Memory B cell (primary cell): ENCODE data around the gene KLHL25.

Experiments used
- ATAC-seq: fragments of 150-1000 bp; cut with Tn5 transposase; 2 replicates; pipeline ENCODE4 v1.10.0; 2021; ENCODE audit warnings: low read depth, mild to moderate bottlenecking, moderate library complexity
- DNase-seq, 2 donors: peaks; one replicate each; pipeline ENCODE4 v3.0.0; 2022; ENCODE audit warnings: low spot score in 2 of 2
- H3K27ac Mint-ChIP-seq: one replicate; pipeline ENCODE4 v1.8.0; 2022; ENCODE audit warnings: mild to moderate bottlenecking, moderate library complexity, mixed read lengths
- H3K27me3 Mint-ChIP-seq: one replicate; pipeline ENCODE4 v1.8.0; 2022; ENCODE audit warnings: mixed read lengths
- H3K36me3 Mint-ChIP-seq: one replicate; pipeline ENCODE4 v1.8.0; 2022; ENCODE audit warnings: mild to moderate bottlenecking, mixed read lengths
- H3K4me1 Mint-ChIP-seq: one replicate; pipeline ENCODE4 v1.8.0; 2022; ENCODE audit warnings: mixed read lengths
- H3K4me3 Mint-ChIP-seq: one replicate; pipeline ENCODE4 v1.8.0; 2022; ENCODE audit warnings: mild to moderate bottlenecking, moderate library complexity, mixed read lengths
- H3K9me3 Mint-ChIP-seq: one replicate; pipeline ENCODE4 v1.8.0; 2022; ENCODE audit warnings: mixed read lengths

KLHL25 gene

DNA sequence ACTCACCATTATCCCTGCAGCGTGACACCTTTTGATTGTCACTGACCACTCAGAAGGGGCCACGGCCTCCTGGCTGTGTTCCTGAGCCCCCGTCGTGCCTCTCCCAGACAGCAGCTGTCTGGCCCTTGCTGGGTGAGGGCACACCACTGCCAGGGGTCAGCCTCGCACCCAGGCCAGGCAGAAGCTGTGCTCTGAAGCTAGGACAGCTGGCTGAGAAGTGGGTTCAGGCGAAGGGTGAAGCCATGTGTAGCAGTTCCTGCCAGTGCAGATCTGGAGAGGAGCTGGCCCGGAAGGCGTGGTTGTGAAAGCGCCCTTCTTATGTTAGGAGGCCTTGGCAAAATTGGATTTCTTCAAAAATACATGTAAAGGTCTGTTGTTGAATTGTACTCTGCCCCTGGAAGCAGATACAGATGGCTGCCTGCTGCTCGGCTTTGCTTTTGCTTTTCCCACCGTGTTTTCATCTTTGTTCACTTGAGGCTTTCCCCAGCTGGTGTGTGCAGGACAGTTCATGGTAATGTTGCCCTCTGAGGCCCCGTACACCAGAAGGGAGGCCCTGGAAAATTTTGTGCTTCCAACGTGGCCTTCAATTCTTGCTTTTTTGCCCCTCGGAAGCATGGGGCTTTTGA lies 49.1 kb downstream of the KLHL25 start:
- Mint-ChIP-seq H3K9me3 (no peaks in the 10 kb centered on the region), H3K27me3 (no peaks in the 10 kb centered on the region)

DNA sequence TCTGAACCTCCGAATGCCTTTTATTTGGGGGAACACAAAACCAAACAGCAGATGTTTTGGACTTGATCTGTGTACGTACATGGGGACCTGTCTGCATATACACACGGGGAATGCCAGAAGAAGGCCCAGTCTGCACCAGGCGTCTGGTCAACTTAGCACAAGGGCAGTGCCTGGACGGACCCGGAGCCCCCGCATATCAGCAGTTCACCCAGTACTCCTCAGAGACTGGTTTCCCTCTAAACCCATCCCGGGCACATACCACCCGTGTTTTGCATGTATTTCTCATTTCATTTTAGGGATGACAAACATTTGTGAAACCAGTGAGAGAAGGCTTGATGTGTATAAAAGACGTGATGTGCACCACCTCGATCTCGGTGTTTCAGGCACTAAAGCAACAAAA lies 49.7 kb downstream of the KLHL25 start:
- no peaks in the 10 kb centered on the region for H3K9me3 Mint-ChIP-seq
- ATAC-seq, result no peak

More for the DNA sequence above, 49.1 kb downstream of the KLHL25 start:
- Mint-ChIP-seq H3K4me3 (no peak overlapping the region), H3K36me3 (peaks cover 23% of the 10 kb centered on the region), H3K4me1 (peaks cover 2% of the 10 kb centered on the region), H3K27ac (no peak overlapping the region)
- ATAC-seq (no peak), DNase-seq (no peak)

DNA sequence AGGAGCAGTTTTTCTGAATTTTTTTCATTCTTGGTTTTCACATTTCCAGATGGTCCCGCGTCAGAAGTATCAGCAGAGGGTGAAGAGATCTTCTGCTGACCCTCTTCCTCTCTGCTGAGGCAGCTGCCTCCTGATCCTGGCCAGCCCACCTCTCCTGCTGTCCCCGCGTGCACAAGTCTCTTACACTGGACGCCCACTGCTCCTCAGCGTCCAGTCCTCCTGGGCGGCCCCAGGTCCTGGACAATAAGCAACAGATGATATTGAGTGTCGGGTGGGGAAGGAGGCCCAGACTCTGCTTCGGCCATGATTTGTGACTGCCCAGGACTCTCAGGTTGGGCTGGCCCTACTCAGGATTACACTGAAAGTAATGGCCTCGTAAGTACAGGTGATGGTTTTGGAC lies 50.1 kb downstream of the KLHL25 start:
- peaks cover 27% of the 10 kb centered on the region for H3K36me3 Mint-ChIP-seq

More for the DNA sequence above, 49.7 kb downstream of the KLHL25 start:
- Mint-ChIP-seq H3K4me3 (no peak overlapping the region), H3K27me3 (no peaks in the 10 kb centered on the region), H3K4me1 (no peaks in the 10 kb centered on the region), H3K36me3 (peaks cover 27% of the 10 kb centered on the region), H3K27ac (no peak overlapping the region)
- DNase-seq, result no peak

DNA sequence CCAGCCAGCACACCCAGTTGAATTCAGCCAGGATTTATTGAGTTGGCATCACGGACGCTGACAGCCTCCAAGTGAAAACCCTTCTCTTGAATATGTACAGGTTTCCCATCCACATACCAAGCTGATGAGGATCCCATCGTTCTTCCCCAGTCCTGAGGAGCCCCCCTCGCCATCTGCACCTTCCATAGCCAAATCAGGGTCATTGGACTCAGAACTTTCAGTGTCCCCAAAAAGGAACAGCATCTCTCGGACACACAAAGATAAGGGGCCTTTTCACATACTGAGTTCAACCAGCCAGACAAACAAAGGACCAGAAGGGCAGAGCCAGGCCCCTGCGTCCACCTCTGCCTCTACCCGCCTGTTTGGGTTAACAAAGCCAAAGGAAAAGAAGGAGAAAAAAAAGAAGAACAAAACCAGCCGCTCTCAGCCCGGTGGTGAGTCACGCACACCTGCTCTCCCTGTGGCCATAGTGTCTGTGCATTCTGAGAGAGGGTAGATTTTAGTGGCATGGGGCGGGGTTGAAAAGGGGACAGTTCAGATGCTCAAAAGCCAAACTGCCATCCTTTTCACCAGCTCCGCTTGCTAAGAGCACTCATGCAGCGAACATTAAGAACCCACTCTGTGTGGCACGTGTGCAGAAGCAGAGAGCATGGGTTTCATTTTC lies 51.2 kb downstream of the KLHL25 start:
- no peak for DNase-seq
- no peaks in the 10 kb centered on the region for H3K27me3 Mint-ChIP-seq
- H3K36me3 Mint-ChIP-seq, result peaks cover 28% of the 10 kb centered on the region
- no peak for ATAC-seq
- no peaks in the 10 kb centered on the region for H3K4me1 Mint-ChIP-seq
- H3K4me3 Mint-ChIP-seq, result no peak overlapping the region
- no peak overlapping the region for H3K27ac Mint-ChIP-seq
- no peaks in the 10 kb centered on the region for H3K9me3 Mint-ChIP-seq

More for the DNA sequence above, 50.1 kb downstream of the KLHL25 start:
- no peak overlapping the region for H3K27ac Mint-ChIP-seq
- no peaks in the 10 kb centered on the region for H3K27me3 Mint-ChIP-seq
- H3K4me1 Mint-ChIP-seq, result no peaks in the 10 kb centered on the region
- no peak overlapping the region for H3K4me3 Mint-ChIP-seq
- DNase-seq, result no peak
- ATAC-seq, result no peak
- H3K9me3 Mint-ChIP-seq, result no peaks in the 10 kb centered on the region

DNA sequence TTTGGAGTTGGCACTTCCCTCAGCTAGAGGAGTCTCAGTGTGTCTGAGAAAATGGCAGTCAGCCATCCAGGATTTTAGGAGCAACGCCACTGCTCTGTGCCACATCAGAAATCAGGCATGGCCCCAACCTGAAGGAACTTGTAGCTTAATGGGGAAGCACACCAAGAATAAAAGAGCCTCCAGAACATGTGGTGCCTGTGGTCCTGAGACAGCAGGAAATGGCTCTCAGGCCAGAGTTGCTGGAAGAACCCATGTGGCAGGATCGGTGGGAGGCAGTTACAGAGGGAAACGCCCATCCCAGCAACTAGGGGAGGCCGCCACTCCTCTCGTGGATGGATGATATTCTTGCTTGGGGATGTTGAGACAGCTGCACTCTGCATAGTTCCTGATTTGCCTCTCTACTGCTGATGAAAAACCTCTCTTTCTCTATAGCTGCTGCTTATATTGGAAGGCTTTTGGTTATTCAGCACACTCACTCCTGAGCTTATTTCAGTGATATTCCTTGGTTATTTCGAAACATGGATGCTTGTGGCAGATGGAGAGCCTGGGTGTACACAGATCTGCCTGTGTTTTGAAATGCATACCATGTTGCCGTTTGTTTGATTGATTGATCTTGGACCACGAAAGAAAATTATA lies 52.4 kb downstream of the KLHL25 start:
- Mint-ChIP-seq H3K36me3 (peaks cover 30% of the 10 kb centered on the region), H3K4me1 (no peaks in the 10 kb centered on the region), H3K9me3 (no peaks in the 10 kb centered on the region), H3K4me3 (no peak overlapping the region), H3K27me3 (no peaks in the 10 kb centered on the region), H3K27ac (peak overlapping the region; percentile 16)
- DNase-seq (no peak), ATAC-seq (no peak)

DNA sequence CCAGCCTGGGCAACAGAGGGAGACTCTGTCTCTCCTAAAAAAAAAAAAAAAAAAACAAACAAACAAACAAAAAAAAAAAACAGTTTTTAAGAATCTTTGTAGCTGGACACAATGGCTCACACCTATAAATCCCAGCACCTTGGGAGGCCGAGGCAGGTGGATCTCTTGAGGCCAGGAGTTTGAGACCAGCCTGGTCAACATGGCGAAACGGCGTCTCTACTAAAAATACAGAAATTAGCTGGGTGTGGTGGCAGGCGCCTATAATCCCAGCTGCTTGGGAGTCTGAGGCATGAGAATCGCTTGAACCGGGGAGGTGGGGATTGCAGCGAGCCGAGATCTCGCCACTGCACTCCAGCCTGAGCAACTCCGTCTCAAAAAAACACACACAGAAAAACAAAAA lies 53.1 kb downstream of the KLHL25 start:
- no peak for ATAC-seq
- Mint-ChIP-seq H3K27ac (no peak overlapping the region), H3K4me1 (no peaks in the 10 kb centered on the region), H3K36me3 (peaks cover 31% of the 10 kb centered on the region), H3K4me3 (no peak overlapping the region), H3K27me3 (no peaks in the 10 kb centered on the region), H3K9me3 (no peaks in the 10 kb centered on the region)
- no peak for DNase-seq

DNA sequence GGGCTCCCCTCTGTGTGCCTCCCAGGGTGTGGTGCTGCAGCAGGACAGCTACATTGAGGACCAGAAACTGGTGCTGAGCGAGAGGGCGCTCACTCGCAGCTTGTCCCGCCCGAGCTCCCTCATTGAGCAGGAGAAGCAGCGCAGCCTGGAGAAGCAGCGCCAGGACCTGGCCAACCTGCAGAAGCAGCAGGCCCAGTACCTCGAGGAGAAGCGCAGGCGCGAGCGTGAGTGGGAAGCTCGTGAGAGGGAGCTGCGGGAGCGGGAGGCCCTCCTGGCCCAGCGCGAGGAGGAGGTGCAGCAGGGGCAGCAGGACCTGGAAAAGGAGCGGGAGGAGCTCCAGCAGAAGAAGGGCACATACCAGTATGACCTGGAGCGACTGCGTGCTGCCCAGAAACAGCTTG lies 53.7 kb downstream of the KLHL25 start:
- DNase-seq (no peak), ATAC-seq (no peak)
- Mint-ChIP-seq H3K9me3 (no peaks in the 10 kb centered on the region), H3K4me3 (no peak overlapping the region), H3K4me1 (no peaks in the 10 kb centered on the region), H3K27me3 (no peaks in the 10 kb centered on the region), H3K36me3 (peaks cover 29% of the 10 kb centered on the region), H3K27ac (no peak overlapping the region)

DNA sequence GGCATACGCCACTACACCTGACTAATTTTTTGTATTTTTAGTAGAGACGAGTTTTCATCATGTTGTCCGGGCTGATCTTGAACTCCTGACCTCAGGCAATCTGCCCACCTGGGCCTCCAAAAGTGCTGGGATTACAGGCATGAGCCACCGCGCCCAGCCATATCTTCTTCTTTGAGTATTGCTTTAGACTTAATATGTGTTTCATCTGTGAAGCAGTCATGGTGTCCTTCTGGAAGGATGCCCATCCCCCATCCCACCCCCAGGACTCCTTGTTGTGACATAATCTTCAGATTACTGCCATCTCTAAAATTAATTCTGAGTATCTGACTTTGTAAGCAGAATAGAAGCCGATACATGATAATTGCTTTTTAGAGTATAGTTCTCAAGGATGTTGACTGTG lies 57.7 kb downstream of the KLHL25 start:
- no peak overlapping the region for H3K27ac Mint-ChIP-seq
- H3K27me3 Mint-ChIP-seq, result no peaks in the 10 kb centered on the region
- ATAC-seq (no peak), DNase-seq (no peak)
- peaks cover 45% of the 10 kb centered on the region for H3K36me3 Mint-ChIP-seq
- H3K9me3 Mint-ChIP-seq, result peaks cover 8% of the 10 kb centered on the region
- no peaks in the 10 kb centered on the region for H3K4me1 Mint-ChIP-seq
- H3K4me3 Mint-ChIP-seq, result no peak overlapping the region

DNA sequence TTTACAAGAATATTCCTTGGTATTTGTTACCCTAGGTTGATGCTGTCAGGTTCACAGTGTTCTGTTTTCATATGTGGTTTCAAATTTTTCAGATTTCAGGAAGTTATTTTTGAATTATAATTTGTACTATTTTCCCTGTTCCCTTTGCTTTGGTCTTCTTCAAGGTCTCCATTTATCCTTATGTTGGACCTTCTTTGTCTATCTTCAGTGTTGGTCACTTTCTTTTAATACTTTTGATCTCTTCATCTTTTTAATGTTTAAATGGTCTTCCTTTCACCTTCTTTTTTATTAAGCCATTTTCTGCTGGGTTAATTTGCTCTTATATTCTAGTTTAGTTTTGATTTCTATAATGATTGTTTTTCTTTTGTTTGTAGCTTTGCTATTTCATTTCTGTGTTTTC lies 61.3 kb downstream of the KLHL25 start:
- ATAC-seq (no peak), DNase-seq (no peak)
- Mint-ChIP-seq H3K9me3 (peaks cover 8% of the 10 kb centered on the region), H3K4me3 (no peak overlapping the region), H3K36me3 (peaks cover 44% of the 10 kb centered on the region), H3K4me1 (peaks cover 4% of the 10 kb centered on the region), H3K27ac (peak overlapping the region; percentile 36), H3K27me3 (no peaks in the 10 kb centered on the region)

DNA sequence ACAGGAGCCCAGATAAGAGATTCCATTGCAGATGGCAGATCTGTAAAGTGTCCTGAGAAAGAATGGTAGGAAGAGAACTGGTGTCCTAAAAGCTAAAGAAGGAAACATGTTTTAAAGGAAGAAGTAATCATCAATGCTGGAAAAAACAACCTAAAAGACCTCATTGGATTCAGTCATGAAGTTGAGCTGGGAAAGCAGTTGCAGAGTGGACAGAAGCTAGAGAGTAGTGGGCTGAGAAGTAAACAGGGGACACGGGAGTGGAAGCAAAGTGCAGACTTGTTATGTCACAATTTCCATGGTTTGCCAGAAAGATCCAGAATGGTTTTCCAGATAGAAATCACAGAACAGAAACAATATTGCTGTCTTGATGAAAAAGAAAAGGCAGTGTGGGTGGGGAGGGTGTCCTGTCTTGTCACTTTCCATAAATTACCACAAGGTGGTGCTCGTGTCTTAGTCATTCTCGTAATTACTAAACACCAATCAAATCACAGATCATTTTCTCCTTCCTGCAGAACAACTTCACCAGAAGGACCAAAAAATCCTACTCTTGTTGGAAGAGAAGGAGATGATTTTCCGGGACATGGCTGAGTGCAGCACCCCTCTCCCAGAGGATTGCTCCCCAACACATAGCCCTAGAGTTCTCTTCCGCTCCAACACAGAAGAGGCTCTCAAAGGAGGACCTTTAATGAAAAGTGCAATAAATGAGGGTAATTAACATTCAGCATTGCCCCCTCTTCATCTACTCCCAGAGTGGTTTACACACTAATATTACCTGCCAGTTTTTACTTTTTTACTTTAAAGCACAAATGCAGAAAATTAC lies 64.5 kb downstream of the KLHL25 start:
- Mint-ChIP-seq H3K9me3 (peaks cover 8% of the 10 kb centered on the region), H3K27me3 (no peaks in the 10 kb centered on the region), H3K4me1 (peaks cover 4% of the 10 kb centered on the region), H3K36me3 (peaks cover 48% of the 10 kb centered on the region), H3K27ac (peak overlapping the region; percentile 51), H3K4me3 (no peak overlapping the region)
- ATAC-seq (peak; percentile 87), DNase-seq (peak; percentile 35 to 45)

DNA sequence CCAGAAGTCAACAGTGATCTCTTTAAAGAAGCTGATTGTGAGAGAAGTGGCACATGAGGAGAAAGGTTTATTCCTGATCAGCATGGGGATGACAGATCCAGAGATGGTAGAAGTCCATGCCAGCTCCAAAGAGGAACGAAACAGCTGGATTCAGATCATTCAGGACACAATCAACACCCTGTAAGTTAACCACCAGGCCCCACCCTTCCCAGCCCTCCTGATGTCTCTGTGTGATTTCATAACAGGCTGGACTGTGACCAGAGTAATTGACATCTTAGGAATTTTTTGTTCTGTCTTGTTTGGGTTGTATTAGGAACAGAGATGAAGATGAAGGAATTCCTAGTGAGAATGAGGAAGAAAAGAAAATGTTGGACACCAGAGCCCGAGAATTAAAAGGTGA lies 67.7 kb downstream of the KLHL25 start:
- Mint-ChIP-seq H3K27me3 (no peaks in the 10 kb centered on the region), H3K27ac (peak overlapping the region; percentile 58)

DNA sequence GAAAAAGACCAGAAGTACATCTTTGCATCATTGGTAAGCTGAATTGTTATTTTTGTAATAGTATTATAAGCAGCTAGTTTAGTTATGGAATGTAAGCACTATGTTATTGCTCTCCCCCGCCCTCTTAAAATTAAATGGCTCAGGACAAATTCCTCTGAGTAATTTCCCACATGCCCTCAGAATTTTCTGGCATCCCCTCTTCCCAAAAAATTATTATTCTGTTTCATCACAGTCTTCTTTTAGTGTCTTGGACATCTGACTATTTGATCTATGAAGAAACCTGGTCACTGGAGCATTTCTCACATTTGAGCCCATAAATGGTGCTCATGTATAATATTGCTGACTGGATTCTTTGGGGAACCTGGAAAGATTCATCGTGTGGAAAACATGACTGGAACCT lies 68.3 kb downstream of the KLHL25 start:
- Mint-ChIP-seq H3K27me3 (no peaks in the 10 kb centered on the region), H3K4me1 (peaks cover 10% of the 10 kb centered on the region), H3K27ac (peak overlapping the region; percentile 58), H3K36me3 (peaks cover 42% of the 10 kb centered on the region), H3K4me3 (no peak overlapping the region), H3K9me3 (no peaks in the 10 kb centered on the region)
- ATAC-seq, result no peak
- DNase-seq, result no peak

More for the DNA sequence above, 67.7 kb downstream of the KLHL25 start:
- ATAC-seq (no peak), DNase-seq (no peak)
- peaks cover 42% of the 10 kb centered on the region for H3K36me3 Mint-ChIP-seq
- no peaks in the 10 kb centered on the region for H3K9me3 Mint-ChIP-seq
- no peak overlapping the region for H3K4me3 Mint-ChIP-seq
- peaks cover 10% of the 10 kb centered on the region for H3K4me1 Mint-ChIP-seq

DNA sequence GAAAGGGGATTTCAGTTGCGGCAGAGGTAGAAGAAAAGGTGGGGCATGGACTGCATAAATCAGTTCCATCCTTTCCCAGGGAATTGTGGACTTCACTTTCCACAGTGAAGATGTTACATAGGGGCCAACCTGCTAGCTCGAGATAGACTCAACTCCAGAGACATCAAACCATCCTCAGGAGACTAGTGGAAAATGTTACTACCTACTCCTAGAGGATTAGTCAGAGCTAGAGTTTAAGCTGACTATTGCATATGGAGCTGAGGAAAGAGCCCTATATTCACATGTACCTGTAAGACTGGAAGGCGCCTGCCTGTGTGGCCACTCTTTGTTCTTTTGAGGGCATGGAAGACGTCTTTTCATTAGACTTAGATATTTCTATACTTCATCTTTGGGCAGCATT lies 69.2 kb downstream of the KLHL25 start:
- H3K27me3 Mint-ChIP-seq, result no peaks in the 10 kb centered on the region
- no peaks in the 10 kb centered on the region for H3K9me3 Mint-ChIP-seq
- peak overlapping the region; percentile 58 for H3K27ac Mint-ChIP-seq
- peaks cover 47% of the 10 kb centered on the region for H3K36me3 Mint-ChIP-seq
- no peak for ATAC-seq
- H3K4me1 Mint-ChIP-seq, result peaks cover 15% of the 10 kb centered on the region
- DNase-seq, result no peak
- no peak overlapping the region for H3K4me3 Mint-ChIP-seq

DNA sequence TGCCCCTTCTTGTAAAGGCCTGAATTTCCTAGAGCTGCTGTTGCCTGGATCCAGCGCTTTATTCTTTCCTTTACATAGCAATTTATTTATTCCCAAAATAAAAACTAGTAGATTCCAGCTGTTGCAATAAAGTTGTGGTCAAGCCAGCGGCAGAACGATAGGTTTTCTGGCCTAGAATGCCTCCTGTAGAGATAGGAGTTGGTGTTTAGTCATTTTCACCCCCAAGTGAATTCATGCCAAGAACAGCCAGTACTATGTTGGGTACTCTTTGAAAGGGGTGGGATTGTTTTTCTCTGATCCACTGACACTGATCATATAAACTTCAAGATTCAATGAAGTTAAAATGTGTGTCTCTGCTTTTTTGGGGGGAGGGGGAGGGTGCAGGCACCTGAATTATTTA lies 69.7 kb downstream of the KLHL25 start:
- Mint-ChIP-seq H3K4me3 (no peak overlapping the region), H3K36me3 (peaks cover 46% of the 10 kb centered on the region), H3K4me1 (peaks cover 14% of the 10 kb centered on the region), H3K9me3 (no peaks in the 10 kb centered on the region), H3K27ac (peak overlapping the region; percentile 74), H3K27me3 (no peaks in the 10 kb centered on the region)
- ATAC-seq (no peak), DNase-seq (no peak)
